Prostate gland (tissue), 2 donors: ENCODE measurements around the gene STX7.

ENCODE experiments used
- CTCF ChIP-seq, 4 experiments: fragments of 200-600 bp in 2 of 4; fragments of 450-650 bp in 2 of 4; sonication (generic) in 2 of 4; IDR thresholded peaks; 1 replicate in 3 of 4; 2 replicates in 1 of 4; pipeline ENCODE4 v1.5.1; 2016 to 2019; ENCODE audit warnings: antibody characterized with exemption in 4 of 4, mild to moderate bottlenecking in 2 of 4, moderate library complexity in 2 of 4
- POLR2A ChIP-seq: fragments of 450-650 bp; IDR thresholded peaks from one replicate; pipeline ENCODE4 v1.6.1; 2016; ENCODE audit warnings: antibody characterized with exemption, mild to moderate bottlenecking
- POLR2AphosphoS5 ChIP-seq: sonication (generic); formaldehyde crosslinking; IDR thresholded peaks from one replicate; pipeline ENCODE4 v1.6.1; 2017; ENCODE audit warnings: antibody characterized with exemption

GRCh38 chr6:132478266-132478665 lies 34.6 kb downstream of the STX7 start:
- TF ChIP-seq CTCF (IDR thresholded peaks at IDR 0.05) (no peak), POLR2AphosphoS5 (no peak), POLR2A (no peak)
